Right atrium auricular region (tissue), 2 donors: ENCODE data around the gene GPHA2. TPM values are rescaled to one million over a fixed set of nuclear protein-coding genes. Genes with fewer than 3 reads are reported as not detected.

Experiments
- DNase-seq: peaks from one replicate; pipeline ENCODE4 v3.0.0-alpha.2; 2019; ENCODE audit warnings: low spot score
- H3K27ac ChIP-seq, 2 donors: fragments of 200-600 bp; sonication (generic); 1 replicate in 1 of 2; 2 replicates in 1 of 2; pipeline ENCODE4 v1.5.1; 2016 to 2019
- H3K27me3 ChIP-seq, 2 donors: fragments of 200-600 bp; sonication (generic); one replicate each; pipeline versions ENCODE4 v1.5.1 to v1.6.0; 2017 to 2019
- H3K36me3 ChIP-seq: fragments of 200-600 bp; sonication (generic); one replicate; pipeline ENCODE4 v1.5.1; 2016
- H3K4me1 ChIP-seq, 2 donors: fragments of 200-600 bp; sonication (generic); one replicate each; pipeline versions ENCODE4 v1.5.1 to v1.6.0; 2017 to 2019
- H3K4me3 ChIP-seq, 2 donors: fragments of 200-600 bp; sonication (generic); 1 replicate in 1 of 2; 2 replicates in 1 of 2; pipeline ENCODE4 v1.5.1; 2017 to 2019; ENCODE audit warnings: mild to moderate bottlenecking in 1 of 2, moderate library complexity in 1 of 2
- H3K9me3 ChIP-seq, 2 donors: fragments of 200-600 bp; sonication (generic); one replicate each; pipeline ENCODE4 v1.5.1; 2019
- total RNA-seq, 2 donors: library from RNA; depleted of rRNA; stranded (reverse); fragments of >200 nt; gene quantifications; one replicate each; pipeline ENCODE4 v1.1.0, GENCODE V29; 2016
- TF ChIP-seq, protein P1 (sequence below), 2 donors: fragments of 200-600 bp; sonication (generic); IDR thresholded peaks; one replicate each; pipeline ENCODE4 v1.5.1; 2019; ENCODE audit warnings: antibody characterized with exemption in 2 of 2

The GPHA2 gene
- total RNA-seq, 2 donors from 2014 or later: not detected

GRCh38 chr11:64921384-64921783, 14.3 kb downstream of the GPHA2 start:
- no peak for DNase-seq
- peaks cover 0 to 42% of the 10 kb centered on the region in 2 donors for H3K4me1 ChIP-seq
- no peaks in the 10 kb centered on the region for H3K36me3 ChIP-seq
- H3K27ac ChIP-seq: no peak overlapping the region
- H3K9me3 ChIP-seq: no peaks in the 10 kb centered on the region
- H3K27me3 ChIP-seq: no peaks in the 10 kb centered on the region
- TF ChIP-seq, protein P1, sequence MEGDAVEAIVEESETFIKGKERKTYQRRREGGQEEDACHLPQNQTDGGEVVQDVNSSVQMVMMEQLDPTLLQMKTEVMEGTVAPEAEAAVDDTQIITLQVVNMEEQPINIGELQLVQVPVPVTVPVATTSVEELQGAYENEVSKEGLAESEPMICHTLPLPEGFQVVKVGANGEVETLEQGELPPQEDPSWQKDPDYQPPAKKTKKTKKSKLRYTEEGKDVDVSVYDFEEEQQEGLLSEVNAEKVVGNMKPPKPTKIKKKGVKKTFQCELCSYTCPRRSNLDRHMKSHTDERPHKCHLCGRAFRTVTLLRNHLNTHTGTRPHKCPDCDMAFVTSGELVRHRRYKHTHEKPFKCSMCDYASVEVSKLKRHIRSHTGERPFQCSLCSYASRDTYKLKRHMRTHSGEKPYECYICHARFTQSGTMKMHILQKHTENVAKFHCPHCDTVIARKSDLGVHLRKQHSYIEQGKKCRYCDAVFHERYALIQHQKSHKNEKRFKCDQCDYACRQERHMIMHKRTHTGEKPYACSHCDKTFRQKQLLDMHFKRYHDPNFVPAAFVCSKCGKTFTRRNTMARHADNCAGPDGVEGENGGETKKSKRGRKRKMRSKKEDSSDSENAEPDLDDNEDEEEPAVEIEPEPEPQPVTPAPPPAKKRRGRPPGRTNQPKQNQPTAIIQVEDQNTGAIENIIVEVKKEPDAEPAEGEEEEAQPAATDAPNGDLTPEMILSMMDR (IDR thresholded peaks at IDR 0.05): no peak
- no peak overlapping the region for H3K4me3 ChIP-seq

DNA sequence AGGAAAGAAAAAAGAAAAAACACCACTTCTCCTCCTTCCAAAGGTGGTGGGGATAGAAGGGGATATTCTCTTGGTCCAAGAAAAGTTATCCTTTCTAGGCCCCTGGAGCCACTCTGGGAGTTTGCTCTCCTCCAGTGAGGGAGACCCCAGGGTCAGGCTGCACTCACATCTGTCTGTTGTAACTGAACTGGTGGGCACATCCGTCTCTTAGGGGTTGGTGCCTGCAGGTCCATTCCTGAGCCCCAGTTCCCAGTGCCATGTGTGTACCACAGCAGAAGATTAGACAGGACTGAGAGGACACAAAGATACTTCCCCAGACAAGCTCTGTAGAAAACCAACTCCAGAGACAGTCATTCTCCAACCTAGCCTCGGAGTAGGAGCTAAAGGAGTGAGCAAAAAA, 15.6 kb downstream of the GPHA2 start:
- no peaks in the 10 kb centered on the region for H3K36me3 ChIP-seq
- no peaks in the 10 kb centered on the region for H3K27me3 ChIP-seq
- peaks cover 0 to 42% of the 10 kb centered on the region in 2 donors for H3K4me1 ChIP-seq
- no peak for DNase-seq
- TF ChIP-seq, protein P1 (IDR thresholded peaks at IDR 0.05): no peak
- H3K4me3 ChIP-seq: no peak overlapping the region
- no peak overlapping the region for H3K27ac ChIP-seq
- no peaks in the 10 kb centered on the region for H3K9me3 ChIP-seq

DNA sequence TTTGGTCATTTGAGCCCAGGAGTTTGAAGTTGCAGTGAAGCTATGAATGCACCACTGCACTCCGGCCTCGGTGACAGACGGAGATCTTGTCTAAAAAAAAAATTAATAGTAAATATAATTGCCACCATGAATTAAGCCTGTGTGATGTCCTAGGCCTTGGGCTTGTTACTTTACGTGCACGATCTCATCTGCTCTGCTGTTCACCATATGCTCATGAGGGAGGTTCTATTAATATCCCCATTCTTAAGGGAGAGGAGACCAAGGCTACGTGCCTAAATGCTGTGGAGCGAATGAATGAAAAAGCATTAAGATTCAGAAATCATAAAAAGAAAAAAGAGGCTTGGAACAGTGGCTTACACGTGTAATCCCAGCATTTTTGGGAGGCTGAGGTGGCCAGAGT, 16.1 kb downstream of the GPHA2 start:
- H3K27ac ChIP-seq: peak overlapping the region in 1 of 2 donors; percentile 4
- H3K4me1 ChIP-seq: peaks cover 0 to 42% of the 10 kb centered on the region in 2 donors
- TF ChIP-seq, protein P1 (IDR thresholded peaks at IDR 0.05): no peak
- H3K36me3 ChIP-seq: no peaks in the 10 kb centered on the region
- no peaks in the 10 kb centered on the region for H3K9me3 ChIP-seq
- DNase-seq: no peak
- no peaks in the 10 kb centered on the region for H3K27me3 ChIP-seq
- H3K4me3 ChIP-seq: no peak overlapping the region

GRCh38 chr11:64918017-64918416, 17.7 kb downstream of the GPHA2 start:
- Histone ChIP-seq H3K27ac (peak overlapping the region; percentile 77 to 86), H3K27me3 (no peaks in the 10 kb centered on the region), H3K36me3 (peaks cover 12% of the 10 kb centered on the region), H3K9me3 (no peaks in the 10 kb centered on the region), H3K4me3 (peak overlapping the region; percentile 45 to 84), H3K4me1 (peaks cover 0 to 34% of the 10 kb centered on the region in 2 donors)
- DNase-seq: no peak
- TF ChIP-seq, protein P1 (IDR thresholded peaks at IDR 0.05): no peak

DNA sequence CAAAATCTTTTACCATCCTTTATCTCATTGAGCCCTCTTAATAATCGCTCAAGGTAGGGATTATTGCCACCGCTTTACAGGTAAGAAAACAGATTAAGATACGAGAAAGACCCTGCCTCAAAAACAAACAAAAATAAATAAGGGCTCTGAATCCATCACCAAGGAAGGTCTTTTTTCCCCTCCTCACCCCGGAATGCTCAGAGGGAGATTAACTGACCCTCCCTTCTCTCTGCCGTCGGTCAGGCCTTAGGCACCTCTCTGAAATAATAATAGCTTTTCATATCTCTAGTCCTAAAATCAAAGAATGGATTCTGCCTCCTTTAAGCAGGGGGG, 18.1 kb downstream of the GPHA2 start:
- peaks cover 16% of the 10 kb centered on the region for H3K36me3 ChIP-seq
- DNase-seq: no peak
- peak overlapping the region; percentile 45 to 84 for H3K4me3 ChIP-seq
- TF ChIP-seq, protein P1 (IDR thresholded peaks at IDR 0.05): no peak
- no peaks in the 10 kb centered on the region for H3K27me3 ChIP-seq
- no peaks in the 10 kb centered on the region for H3K9me3 ChIP-seq
- peak overlapping the region; percentile 77 to 86 for H3K27ac ChIP-seq
- peaks cover 0 to 34% of the 10 kb centered on the region in 2 donors for H3K4me1 ChIP-seq
